ENCODE results near the gene STIM2. TPM values are rescaled to one million over a fixed set of nuclear protein-coding genes. Genes with fewer than 3 reads are reported as not detected.

The STIM2 gene
- total RNA-seq, 1 donor: 71.5 TPM

DNA sequence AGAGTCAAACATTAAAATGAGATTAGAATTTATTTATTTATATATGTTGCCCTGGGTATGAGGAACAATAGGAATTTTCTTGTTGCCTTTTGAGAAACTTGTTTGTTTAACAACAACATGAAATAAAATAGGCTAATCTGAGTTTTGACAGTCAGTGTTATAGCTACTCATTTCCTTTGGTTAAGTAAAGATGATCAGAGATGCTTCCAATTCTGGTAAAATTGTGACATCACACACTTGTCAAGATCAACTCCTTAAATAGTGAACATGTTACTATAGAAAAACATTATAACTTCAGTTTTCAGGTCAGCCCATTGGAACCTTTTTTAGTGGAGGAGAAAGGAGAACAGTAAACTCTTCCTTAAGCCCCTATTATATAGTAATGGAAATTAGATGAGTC lies 136.1 kb downstream of the STIM2 start:
- no peaks in the 10 kb centered on the region for H3K9me3 ChIP-seq (ENCODE audit: low read depth, low read length)
- H3K27me3 ChIP-seq (ENCODE audit: insufficient read depth, low read length): no peaks in the 10 kb centered on the region
- peaks cover 10% of the 10 kb centered on the region for H3K4me1 ChIP-seq (ENCODE audit: insufficient read depth, low read length)
- no peak overlapping the region for H3K4me3 ChIP-seq (ENCODE audit: low read length)

DNA sequence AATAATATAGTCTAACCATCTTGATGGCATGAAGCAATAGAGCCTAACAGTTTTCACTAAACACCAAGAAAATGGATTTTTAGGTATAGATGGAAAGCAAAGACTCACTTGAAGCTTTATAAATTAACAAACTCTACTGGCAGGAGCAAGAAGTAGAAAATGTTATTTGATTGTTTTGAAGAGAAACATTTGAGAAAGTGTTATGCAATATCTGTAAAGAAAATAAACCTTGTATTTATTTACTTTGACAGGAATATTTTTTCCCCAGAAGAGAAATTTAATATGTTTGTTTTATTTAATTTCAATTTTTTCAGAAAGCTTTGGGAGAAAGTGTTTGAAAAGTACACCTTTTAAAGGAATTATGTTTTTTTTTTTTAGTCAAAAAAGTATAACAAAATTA lies 139.0 kb downstream of the STIM2 start:
- H3K4me3 ChIP-seq (ENCODE audit: low read length): no peak overlapping the region
- H3K4me1 ChIP-seq (ENCODE audit: insufficient read depth, low read length): peaks cover 4% of the 10 kb centered on the region
- no peaks in the 10 kb centered on the region for H3K9me3 ChIP-seq (ENCODE audit: low read depth, low read length)
- H3K27me3 ChIP-seq (ENCODE audit: insufficient read depth, low read length): no peaks in the 10 kb centered on the region

DNA sequence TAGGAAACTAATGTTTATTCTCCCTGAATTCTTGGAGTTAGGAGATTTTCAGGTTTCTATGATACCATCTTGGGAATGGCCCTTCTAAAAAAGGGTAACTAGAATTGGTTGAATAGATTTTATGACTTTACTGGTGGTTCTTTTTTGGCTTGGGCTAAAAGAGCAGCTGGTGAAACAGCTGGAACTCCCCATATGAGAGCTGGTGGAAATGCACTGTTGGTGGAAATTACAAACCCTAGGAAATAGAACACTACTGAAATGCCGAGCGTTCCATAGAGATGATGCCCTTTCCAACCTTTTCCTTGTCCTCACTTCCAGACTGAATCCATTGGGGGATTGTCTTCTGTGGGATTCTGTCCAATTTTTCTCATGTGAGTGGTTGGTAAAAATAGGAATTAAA lies 139.5 kb downstream of the STIM2 start:
- Histone ChIP-seq H3K27me3 (ENCODE audit: insufficient read depth, low read length) (no peaks in the 10 kb centered on the region), H3K9me3 (ENCODE audit: low read depth, low read length) (no peaks in the 10 kb centered on the region), H3K4me1 (ENCODE audit: insufficient read depth, low read length) (peaks cover 3% of the 10 kb centered on the region), H3K4me3 (ENCODE audit: low read length) (no peak overlapping the region)

DNA sequence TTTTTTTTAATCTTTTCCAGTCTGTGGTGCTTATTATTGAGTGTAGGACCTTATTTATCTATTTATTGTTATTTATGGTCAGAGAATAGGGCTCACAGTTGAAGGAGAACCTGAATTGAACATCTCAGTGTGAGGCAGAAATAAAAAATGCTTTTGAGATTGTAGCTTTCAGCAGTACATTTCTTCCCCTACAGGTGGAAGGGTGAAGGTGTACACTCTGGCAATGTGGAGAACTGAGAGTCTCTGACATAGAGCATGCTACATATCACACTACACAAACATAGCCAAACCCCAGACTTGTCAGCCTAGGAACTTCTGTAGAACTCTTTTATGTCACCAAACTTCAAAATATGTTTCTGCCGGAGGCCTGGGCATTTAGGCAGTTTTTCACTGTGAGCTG lies 140.2 kb downstream of the STIM2 start:
- Histone ChIP-seq H3K27me3 (ENCODE audit: insufficient read depth, low read length) (no peaks in the 10 kb centered on the region), H3K4me1 (ENCODE audit: insufficient read depth, low read length) (peaks cover 3% of the 10 kb centered on the region), H3K4me3 (ENCODE audit: low read length) (no peak overlapping the region), H3K9me3 (ENCODE audit: low read depth, low read length) (no peaks in the 10 kb centered on the region)

DNA sequence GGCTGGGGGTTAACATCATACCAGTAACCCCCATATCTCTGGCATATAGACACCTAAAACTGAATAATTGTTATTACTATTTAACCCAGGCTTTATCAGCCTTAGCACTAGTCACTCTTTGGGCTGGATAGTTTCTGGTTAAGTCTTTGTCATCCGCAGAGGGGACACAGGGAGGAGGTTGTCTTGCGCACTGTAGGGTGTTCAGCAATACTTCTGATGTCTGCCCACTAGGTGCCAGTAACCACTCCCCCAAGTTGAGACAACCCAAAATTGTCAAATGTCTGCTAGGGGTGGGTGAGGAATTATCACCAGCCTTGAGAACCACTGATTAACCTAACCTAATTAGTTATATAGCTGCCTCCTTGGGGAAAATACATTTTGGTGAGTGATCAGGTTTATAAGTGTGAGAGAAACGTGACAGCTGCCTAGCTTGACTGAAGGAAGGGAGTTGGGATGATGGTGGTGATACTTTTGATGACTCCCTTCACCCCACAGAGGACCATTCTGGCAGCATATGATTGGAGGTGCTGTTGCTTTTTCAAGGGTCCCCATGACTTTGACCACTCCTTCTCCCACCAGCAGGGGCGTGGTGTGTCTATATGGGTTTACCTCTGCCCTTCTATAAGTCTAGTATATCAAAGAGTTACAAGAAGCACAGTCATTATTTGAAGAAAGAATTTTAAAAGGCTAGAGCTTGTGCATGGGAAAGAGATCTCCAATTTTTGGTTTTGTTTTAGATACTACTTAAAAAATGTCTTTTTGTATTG lies 140.9 kb downstream of the STIM2 start:
- Histone ChIP-seq H3K4me3 (ENCODE audit: low read length) (no peak overlapping the region), H3K4me1 (ENCODE audit: insufficient read depth, low read length) (peaks cover 3% of the 10 kb centered on the region), H3K27me3 (ENCODE audit: insufficient read depth, low read length) (no peaks in the 10 kb centered on the region), H3K9me3 (ENCODE audit: low read depth, low read length) (no peaks in the 10 kb centered on the region)

DNA sequence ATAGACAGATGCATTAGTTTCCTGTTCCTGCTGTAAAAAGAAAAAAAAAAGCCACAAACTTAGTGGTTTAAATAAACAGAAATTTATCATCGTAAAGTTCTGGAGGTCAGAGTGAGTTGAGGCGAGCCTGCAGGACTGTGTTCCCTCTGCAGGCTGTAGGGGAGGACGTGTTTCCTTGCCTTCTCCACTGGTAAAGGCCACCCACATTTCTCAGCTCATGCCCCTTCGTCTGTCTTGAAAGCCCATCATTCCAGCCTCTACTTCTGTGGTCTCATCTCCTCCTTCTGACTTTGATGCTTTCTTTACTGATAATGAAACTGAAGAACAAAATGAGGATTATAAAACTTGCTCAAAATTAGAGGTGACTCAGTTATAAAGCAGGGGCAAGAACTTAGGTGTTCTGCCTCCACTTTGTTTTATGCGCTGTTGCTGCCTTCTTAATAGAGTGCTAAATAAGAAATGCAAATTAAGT lies 143.0 kb downstream of the STIM2 start:
- H3K27me3 ChIP-seq (ENCODE audit: insufficient read depth, low read length): no peaks in the 10 kb centered on the region
- H3K4me1 ChIP-seq (ENCODE audit: insufficient read depth, low read length): peaks cover 3% of the 10 kb centered on the region
- H3K4me3 ChIP-seq (ENCODE audit: low read length): no peak overlapping the region
- H3K9me3 ChIP-seq (ENCODE audit: low read depth, low read length): no peaks in the 10 kb centered on the region

DNA sequence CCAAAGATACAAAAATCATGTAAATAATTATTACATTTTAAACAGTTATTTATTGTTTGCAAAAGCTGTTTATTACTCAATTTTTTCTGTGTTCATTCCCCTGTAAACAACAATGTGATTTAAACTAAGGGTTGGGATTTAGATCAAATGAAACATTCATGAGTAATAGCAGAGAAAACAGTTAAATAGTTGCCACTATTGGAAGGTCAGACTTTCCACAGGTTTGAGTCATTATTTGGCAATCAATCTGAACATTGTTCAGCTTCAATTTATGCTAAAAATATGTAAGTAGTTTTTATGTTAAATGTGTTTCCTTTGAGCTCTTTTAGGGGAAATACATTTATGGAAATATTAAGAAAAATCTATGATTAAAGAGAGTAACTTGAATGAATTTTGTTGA lies 144.9 kb downstream of the STIM2 start:
- Histone ChIP-seq H3K4me3 (ENCODE audit: low read length) (no peak overlapping the region), H3K9me3 (ENCODE audit: low read depth, low read length) (no peaks in the 10 kb centered on the region), H3K27me3 (ENCODE audit: insufficient read depth, low read length) (no peaks in the 10 kb centered on the region), H3K4me1 (ENCODE audit: insufficient read depth, low read length) (peaks cover 3% of the 10 kb centered on the region)

DNA sequence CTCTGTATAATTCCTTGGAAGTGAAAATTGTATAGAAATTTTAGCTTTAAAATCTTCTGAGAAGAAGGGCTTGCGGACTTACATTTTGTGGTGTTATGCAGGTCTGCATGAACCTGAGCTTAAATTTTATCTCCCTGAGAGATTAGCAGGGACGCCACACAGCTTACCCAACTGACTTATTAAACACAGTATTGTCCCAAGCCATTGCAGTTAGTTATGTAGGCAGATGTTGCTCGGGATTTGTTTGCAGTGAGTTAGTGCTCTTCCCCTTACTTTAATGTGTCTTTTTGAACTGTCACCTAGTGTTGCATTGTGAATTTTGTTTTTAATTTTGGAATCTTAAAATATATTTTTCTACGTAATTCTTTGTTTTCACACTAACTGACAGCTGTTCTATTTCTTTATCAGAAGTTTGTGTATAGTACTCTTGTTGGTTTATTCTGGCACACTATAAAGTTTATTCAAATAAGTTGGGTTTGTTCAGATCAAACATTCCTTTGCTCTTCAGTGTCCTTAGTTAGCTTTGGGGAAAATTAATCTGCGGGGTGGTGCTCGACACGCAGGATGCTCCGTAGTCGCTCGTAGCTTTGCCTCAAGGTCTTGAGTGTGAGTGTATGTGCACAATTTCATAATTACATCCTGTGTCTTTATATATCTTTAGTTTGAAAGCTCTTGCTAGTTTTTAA lies 145.4 kb downstream of the STIM2 start:
- H3K4me3 ChIP-seq (ENCODE audit: low read length): no peak overlapping the region
- no peaks in the 10 kb centered on the region for H3K27me3 ChIP-seq (ENCODE audit: insufficient read depth, low read length)
- H3K4me1 ChIP-seq (ENCODE audit: insufficient read depth, low read length): peaks cover 3% of the 10 kb centered on the region
- H3K9me3 ChIP-seq (ENCODE audit: low read depth, low read length): no peaks in the 10 kb centered on the region

DNA sequence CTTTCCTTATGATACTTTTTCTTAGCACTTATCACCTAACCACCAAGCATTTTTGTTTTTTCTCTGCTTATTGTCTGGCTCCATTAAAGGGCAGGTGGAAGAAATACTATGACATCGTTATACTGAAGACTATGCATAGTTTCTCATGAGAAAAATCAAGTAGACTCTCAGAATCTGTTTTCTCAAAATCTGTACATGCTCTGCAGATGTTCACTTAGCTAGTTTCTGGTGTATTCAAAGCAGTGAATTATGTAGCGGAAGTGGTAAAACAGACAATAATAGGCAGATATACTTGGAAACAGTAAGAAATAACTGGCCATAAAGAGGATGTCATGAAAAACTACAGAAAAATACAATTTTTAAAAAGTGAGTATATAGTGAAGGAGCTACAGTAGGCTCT lies 146.0 kb downstream of the STIM2 start:
- H3K4me1 ChIP-seq (ENCODE audit: insufficient read depth, low read length): peaks cover 3% of the 10 kb centered on the region
- no peaks in the 10 kb centered on the region for H3K9me3 ChIP-seq (ENCODE audit: low read depth, low read length)
- H3K27me3 ChIP-seq (ENCODE audit: insufficient read depth, low read length): no peaks in the 10 kb centered on the region
- no peak overlapping the region for H3K4me3 ChIP-seq (ENCODE audit: low read length)

DNA sequence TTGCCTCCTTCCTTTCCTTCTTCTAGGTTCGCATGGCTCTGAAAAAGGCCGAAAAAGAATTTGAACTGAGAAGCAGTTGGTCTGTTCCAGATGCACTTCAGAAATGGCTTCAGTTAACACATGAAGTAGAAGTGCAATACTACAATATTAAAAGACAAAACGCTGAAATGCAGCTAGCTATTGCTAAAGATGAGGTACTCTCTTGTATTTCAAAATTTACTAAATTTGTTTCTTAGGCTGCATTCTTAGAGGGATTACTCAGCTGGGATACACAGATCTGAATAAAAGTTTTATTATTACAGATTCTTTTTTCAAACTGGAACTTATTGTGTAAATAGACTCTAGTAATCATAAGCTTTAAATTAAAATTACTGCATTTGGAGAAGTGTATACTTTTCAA lies 146.9 kb downstream of the STIM2 start:
- no peaks in the 10 kb centered on the region for H3K9me3 ChIP-seq (ENCODE audit: low read depth, low read length)
- H3K4me1 ChIP-seq (ENCODE audit: insufficient read depth, low read length): peaks cover 3% of the 10 kb centered on the region
- H3K27me3 ChIP-seq (ENCODE audit: insufficient read depth, low read length): no peaks in the 10 kb centered on the region
- H3K4me3 ChIP-seq (ENCODE audit: low read length): no peak overlapping the region

DNA sequence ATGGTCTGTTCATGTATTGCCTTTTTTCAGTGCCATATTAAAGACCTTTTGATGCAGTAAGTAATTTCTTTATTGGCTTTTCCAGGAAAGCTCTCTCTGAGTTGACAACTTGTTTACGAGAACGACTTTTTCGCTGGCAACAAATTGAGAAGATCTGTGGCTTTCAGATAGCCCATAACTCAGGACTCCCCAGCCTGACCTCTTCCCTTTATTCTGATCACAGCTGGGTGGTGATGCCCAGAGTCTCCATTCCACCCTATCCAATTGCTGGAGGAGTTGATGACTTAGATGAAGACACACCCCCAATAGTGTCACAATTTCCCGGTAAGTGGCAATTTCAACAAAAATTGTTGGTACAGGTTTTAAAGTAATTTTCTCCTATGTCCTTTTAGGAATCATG lies 148.0 kb downstream of the STIM2 start:
- H3K4me1 ChIP-seq (ENCODE audit: insufficient read depth, low read length): peaks cover under 1% of the 10 kb centered on the region
- no peaks in the 10 kb centered on the region for H3K9me3 ChIP-seq (ENCODE audit: low read depth, low read length)
- no peak overlapping the region for H3K4me3 ChIP-seq (ENCODE audit: low read length)
- H3K27me3 ChIP-seq (ENCODE audit: insufficient read depth, low read length): no peaks in the 10 kb centered on the region

DNA sequence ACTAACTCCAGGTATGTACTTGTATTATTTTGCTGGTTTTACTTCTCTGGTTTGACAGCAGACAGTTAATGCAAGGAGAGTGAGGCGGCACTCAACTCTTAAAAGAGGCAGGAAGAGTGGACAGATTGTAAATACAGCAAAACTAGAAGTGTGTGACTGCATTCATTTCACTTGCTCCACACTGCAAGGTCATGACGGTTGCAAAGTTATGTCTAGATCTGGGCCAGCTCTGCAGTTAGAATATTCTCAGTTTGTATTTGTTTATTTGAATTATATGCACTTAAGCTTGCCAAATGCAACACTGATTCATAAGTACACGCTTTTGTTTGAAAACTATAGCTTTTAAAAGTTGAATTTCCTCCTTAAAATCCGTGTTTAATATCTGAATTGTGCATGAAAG lies 148.9 kb downstream of the STIM2 start:
- H3K9me3 ChIP-seq (ENCODE audit: low read depth, low read length): no peaks in the 10 kb centered on the region
- H3K4me3 ChIP-seq (ENCODE audit: low read length): no peak overlapping the region
- no peaks in the 10 kb centered on the region for H3K4me1 ChIP-seq (ENCODE audit: insufficient read depth, low read length)
- H3K27me3 ChIP-seq (ENCODE audit: insufficient read depth, low read length): no peaks in the 10 kb centered on the region

DNA sequence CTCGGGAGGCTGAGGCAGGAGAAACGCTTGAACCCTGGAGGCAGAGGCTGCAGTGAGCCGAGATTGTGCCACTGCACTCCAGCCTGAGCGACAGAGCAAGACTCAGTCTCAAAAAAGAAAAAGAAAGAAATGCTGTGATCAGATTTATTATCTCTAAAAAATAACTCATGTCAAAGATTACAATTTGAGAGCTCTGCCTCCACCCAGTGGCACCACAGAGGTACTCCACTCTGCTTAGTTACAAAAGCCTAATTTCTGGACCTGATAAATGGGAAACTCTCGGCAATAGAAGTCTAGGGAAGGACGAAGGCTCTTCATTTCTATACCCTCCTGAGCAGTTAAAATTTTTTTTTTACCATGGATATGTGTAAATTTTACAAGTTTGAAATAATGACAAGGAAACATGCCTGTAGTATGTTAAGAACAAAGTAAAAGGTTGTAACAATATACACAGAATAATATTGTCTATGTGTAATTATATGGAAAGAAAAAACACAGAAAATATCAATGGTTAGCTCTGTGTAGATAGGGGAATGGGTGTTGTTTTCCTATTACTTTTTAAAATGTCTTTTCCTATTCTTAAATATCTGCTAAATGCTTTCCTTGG lies 149.8 kb downstream of the STIM2 start:
- Histone ChIP-seq H3K4me3 (ENCODE audit: low read length) (no peak overlapping the region), H3K9me3 (ENCODE audit: low read depth, low read length) (no peaks in the 10 kb centered on the region), H3K4me1 (ENCODE audit: insufficient read depth, low read length) (no peaks in the 10 kb centered on the region), H3K27me3 (ENCODE audit: insufficient read depth, low read length) (no peaks in the 10 kb centered on the region)

DNA sequence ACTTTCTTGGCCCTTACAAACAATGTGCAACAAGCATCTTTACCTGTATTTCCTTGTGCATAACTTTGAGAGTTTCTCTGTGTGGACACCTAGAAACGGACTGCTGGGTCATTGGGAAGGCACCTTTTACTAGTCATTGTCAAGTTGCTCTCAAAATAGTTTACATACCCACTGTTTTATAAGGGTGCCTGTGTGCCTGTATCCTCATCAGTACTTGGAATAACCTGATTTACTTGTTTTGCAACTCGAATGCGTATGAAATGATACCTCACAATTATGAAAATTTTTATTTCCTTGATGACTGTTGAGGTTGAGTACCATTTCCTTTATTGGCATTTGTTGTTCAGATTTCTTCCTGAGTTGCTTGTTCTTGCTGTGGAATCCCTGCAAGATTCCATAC lies 150.8 kb downstream of the STIM2 start:
- Histone ChIP-seq H3K4me3 (ENCODE audit: low read length) (no peak overlapping the region), H3K27me3 (ENCODE audit: insufficient read depth, low read length) (no peaks in the 10 kb centered on the region), H3K9me3 (ENCODE audit: low read depth, low read length) (no peaks in the 10 kb centered on the region), H3K4me1 (ENCODE audit: insufficient read depth, low read length) (no peaks in the 10 kb centered on the region)

DNA sequence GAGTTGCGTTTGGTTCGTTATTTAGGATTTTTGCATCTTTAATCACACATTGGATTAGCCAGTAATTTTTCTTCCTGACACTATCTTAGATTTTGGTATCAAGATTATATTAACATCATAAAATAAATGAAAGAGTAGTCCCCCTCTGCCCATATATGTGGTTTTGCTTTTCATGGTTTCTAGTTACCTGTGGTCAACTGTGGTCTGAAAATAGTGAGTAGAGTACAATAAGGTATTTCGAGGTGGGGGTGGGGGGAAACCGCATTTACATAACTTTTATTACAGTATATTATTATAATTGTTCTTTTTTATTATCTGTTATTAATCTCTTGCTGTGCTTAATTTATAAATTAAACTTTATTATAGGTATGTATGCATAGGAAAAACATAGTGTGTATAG lies 152.4 kb downstream of the STIM2 start:
- Histone ChIP-seq H3K9me3 (ENCODE audit: low read depth, low read length) (no peaks in the 10 kb centered on the region), H3K4me3 (ENCODE audit: low read length) (no peak overlapping the region), H3K4me1 (ENCODE audit: insufficient read depth, low read length) (no peaks in the 10 kb centered on the region), H3K27me3 (ENCODE audit: insufficient read depth, low read length) (no peaks in the 10 kb centered on the region)
